Activated CD8-positive, alpha-beta memory T cell treated with anti-CD3 and anti-CD28 coated beads, Interleukin-2, amount 50 U/mL, for 24 hours (primary cell): ENCODE data around the gene EEF2.

Experiments used
- DNase-seq: peaks from one replicate; pipeline ENCODE4 v3.0.0-alpha.2; 2020; ENCODE audit errors: extremely low read depth

Gene EEF2

DNA sequence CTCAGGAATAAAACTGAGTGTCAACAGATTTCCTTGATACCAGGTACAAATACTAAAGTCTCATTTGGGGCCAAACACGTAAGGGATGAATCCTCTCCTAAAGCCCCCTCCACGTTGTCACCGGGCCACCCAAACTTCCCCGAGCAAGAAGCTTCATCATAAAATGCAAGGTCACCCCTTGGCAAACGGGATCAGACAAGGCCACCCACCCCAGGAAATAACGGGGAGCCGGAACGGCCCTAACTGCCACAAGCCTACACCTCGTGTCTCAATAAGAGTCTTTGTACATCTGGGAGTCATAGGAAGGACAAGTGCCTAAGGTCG lies 717 bp downstream of the EEF2 start:
- DNase-seq = no peak

DNA sequence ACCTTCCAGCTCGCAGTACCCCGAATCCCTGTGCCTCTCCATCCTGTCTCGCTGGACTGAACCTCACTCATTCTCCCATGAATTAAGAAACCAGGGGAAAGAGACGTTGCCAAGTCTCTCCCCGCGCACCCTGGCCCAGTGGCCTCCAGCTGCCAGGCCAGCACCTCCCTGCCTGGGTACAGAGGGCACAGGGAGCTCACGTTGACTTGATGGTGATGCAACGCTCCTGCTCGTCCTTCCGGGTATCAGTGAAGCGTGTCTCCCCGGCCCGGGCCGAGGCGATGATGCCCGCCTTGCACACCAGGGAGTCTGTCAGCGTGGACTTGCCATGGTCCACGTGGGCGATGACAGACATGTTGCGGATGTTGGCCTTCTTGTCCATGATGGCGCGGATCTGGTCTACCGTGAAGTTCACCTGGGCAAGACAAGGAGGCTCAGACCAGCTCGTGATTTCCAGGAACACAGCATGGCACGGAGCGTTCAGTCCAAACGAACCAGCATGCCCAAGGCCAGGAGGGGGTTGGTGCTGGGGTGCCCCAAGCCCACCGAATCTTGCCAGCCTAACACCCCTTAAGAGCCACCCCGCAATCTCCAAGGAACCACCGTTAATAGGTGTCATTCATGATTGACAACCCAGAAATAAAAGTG lies 1.2 kb downstream of the EEF2 start:
- DNase-seq = no peak

DNA sequence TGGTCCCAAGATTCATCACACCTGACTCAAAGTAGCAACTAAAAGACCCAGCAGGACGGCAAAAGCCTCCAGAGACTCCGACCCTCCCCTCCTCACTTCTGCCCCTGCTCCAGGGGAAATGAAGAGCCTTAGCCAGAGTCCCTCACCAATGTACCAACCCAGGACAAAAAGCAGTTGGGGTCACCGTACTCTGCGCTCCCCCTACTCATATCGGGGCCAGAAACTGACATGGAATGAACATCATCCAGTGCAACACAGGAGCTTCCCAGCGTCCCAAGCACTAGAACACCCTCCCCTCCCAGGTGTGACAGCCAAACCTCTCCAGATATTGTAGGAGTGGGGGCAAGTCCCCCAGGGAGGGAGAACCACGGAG lies 1.7 kb downstream of the EEF2 start:
- DNase-seq = no peak

DNA sequence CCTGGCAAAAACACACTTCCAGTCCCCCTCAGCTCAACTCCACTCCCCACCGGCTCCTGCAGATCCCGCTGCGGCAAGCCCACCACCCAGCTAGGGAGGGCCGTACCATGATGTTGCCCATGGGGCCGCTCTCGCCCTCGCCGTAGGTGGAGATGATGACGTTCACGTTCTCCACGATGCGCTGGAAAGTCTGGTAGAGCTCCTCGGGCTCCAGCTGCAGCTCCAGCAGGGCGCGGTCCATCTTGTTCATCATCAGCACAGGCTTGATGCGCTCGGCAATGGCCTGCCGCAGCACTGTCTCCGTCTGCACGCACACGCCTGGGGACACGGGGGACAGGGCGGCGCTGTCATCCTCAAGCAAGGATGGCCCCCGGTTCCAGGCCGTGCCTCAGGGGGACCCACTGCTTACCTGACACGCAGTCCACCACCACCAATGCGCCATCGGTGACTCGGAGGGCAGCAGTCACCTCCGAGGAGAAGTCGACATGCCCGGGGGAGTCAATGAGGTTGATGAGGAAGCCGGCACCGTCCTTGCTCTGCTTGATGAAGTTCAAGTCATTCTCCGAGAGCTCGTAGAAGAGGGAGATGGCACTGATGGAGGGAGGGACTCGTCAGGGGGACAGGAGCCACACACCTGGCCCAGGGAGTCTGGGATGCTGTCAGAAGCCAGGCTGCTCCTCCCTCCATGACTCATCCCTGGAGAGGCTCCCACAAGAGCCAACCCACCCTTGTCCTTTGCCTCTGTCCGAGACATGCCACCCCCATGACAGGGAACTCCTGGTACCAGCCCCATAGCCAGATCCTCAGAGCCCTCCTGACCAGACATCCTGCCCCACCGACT lies 2.3 kb downstream of the EEF2 start:
- DNase-seq = no peak

DNA sequence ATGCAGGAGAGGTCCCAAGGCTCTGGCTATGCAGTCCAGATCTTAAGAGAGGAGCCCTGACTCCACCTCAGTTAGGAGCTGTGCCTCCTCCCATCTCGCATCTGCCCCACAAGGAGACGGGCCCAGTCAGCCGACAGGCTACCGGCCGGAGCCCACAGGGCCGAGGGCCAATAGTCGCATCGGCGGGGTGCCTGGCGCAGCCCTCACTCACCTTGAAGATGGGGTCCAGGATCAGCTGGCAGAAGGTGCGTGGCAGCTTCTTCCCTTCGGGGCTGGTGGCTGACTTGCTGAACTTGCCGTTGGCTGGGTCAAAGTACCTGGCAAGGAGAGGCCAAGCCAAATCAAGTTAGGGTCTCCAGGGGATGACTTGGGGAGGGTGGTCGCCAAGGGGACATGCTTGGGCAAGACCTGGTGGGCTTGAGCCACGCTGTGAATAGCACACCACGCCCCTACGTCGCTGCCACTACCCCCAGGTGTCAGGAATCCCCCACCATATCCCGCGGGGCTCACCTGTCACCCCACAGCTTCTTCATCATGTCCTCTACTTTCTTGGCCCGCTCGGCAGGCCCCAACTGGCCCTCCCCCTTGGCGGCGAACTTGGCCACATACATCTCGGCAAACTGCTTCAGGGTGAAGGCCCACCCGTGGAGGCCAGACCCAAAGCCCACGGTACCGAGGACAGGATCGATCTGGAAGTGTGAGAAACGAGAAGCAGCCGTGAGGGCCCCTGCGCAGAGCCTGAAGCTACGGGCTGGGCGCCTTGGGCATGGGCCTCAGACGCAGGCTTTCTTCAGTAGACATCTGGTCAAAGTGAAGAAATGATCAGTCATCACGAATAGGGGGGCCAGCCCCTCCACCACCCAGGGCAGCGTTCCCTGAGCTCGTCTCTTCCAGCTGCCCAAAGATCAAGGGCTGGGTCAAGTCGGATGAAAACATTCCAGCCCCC lies 3.3 kb downstream of the EEF2 start:
- no peak for DNase-seq

DNA sequence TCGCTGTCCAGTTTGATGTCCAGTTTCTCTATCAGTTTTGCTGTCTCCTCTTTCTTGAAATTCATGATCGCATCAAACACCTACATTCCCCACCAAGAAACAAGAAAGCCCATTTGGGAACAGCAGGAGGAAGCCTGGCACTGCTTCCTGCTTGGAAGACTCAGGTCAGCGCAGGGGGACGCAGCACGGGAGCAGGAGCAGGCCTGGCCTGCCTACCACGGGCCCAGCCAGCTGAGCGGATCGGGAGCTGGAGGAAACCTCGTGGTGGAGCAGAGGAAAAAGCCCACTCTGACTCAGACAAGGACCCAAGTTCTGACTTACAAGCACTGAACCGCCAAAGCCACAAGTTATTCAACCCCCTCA lies 3.9 kb downstream of the EEF2 start:
- DNase-seq = no peak

DNA sequence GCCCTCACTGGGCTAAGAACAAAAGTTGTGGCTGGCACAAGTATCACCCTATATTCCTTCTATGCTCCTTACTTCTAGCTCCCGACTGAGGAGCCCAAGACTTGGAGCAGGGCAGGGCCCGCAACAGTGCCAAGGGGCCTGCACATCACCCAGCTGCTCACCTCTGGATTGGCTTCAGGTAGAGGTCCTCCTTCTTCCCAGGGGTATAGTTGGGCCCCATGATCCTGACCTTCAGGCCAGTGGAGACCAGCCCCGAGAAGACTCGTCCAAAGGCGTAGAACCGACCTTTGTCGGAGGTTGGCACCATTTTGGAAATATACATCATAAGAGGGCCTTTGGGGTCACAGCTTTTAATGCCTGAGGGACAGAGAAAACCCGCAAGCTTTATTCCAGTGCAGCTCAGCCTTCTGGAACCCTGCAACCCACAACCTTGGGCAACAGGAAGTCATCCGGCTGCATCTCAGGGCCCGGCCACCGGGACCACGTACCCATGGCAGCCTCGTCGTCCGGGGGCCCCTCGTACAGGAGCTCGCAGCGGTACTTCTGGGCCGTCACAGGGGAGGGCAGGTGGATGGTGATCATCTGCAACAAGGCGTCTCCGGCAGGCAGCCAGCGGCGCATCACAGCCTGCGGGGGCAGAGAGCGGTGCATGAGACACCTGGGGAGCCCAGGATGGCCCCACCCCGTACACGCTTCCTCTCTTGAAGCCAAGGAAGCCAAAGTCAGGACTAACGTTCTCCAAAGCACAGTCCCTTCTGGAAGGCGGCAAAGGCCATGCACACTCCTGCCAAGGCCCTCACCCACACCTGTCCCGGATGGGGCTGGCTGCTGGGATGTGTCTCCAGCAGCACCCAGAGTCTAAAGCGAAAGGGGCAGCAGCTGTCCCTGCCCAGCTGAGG lies 4.7 kb downstream of the EEF2 start:
- no peak for DNase-seq

DNA sequence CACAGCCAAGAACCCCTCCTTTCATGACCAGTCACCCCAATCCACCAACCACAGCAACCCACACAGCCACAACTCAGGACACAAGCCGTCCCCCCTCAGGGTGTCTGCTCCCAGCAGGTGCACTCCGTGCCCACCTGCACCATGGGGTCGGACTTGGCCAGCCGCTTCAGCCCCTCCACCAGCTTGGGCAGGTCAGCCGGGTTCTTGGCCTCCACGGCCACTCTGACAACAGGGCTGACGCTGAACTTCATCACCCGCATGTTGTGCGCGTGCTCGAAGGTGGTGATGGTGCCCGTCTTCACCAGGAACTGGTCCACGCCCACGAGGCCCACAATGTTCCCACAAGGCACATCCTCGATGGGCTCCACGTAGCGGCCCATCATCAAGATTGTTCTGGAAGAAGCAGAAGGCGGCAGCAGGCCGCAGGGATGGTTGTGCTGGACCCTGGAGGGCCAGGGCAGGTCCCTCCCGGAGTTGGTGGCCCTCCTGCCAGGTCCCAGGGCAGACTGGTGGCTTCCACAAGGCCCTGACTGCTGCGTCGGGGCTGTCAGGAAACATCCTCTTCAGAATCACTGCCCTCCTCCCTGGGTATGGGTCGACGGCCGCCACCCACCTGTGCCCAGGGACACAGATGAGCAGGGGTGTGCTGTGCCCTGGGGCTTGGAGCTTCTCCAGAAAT lies 5.5 kb downstream of the EEF2 start:
- no peak for DNase-seq

DNA sequence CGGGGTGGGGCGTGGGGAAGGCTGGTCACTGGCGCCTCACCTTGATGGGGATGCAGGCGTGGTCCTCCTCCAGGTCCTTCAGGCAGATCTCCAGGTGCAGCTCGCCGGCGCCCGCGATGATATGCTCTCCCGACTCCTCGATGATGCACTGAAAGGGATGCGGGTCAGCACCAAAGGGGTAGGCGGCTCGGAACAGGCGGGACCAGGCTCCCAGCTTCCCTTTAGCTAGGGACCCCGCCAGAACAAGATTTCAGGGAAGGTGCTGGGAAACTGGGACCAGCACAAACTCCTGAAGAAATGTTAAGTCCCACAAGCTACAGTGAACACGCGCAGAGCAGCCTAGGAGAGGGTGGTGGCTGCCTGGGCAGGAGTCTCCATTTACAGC lies 6.0 kb downstream of the EEF2 start:
- DNase-seq = no peak

DNA sequence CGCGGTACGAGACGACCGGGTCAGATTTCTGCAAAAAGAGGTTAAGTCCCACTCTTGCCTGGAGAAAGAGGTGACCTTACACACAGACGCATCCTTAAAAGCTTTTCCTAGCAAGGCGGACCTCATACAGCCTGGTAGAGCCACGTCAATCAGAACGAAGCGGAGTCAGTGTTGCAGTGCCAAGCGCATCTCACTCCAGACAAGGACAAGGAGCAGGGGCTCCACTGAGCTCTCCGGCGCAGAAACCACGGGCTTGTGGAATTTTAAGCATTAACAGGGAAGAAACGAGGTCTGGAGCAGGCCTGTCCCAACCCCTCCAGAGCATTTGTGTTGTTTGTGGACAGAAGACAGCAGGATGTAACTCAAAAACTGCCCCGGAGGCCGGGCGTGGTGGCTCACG lies 7.1 kb downstream of the EEF2 start:
- DNase-seq = no peak

DNA sequence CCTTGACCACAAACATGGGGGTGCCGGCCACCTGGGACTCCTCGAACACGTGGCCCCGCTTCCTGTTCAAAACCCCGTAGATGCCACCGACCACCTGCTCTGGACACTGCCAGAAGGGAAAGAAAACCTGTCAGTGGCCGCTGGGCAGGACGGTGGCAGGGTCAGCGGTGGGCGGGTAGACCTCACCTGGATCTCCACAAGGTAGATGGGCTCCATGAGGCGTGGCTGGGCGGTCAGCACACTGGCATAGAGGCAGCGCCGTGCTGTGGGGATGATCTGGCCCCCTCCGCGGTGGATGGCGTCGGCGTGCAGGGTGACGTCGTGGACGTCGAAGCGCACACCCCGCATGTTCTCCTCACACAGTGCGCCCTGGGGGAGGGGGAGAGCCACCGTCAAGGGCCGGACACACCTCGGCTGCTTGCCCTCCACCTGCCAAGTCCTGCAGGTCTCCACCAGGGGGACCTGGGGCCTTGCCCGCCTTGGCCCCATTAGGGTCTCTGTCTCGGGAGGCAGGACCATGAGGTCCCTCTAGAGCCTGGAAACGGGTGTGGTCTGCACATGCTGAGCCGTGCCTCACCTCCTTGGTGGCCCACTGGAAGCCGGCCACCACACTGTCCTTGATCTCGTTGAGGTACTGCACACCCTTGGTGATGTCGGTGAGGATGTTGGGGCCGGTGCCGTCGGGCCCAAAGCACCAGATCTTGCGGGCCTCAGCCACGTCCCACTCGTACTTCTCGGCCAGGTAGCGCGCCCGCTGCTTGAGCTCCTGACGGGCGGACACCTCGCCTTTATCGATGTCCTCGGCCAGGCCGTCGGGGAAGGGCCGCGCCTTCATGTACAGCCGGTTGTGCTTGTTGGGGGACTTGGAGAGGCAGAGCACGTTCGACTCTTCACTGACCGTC lies 7.8 kb downstream of the EEF2 start:
- no peak for DNase-seq

DNA sequence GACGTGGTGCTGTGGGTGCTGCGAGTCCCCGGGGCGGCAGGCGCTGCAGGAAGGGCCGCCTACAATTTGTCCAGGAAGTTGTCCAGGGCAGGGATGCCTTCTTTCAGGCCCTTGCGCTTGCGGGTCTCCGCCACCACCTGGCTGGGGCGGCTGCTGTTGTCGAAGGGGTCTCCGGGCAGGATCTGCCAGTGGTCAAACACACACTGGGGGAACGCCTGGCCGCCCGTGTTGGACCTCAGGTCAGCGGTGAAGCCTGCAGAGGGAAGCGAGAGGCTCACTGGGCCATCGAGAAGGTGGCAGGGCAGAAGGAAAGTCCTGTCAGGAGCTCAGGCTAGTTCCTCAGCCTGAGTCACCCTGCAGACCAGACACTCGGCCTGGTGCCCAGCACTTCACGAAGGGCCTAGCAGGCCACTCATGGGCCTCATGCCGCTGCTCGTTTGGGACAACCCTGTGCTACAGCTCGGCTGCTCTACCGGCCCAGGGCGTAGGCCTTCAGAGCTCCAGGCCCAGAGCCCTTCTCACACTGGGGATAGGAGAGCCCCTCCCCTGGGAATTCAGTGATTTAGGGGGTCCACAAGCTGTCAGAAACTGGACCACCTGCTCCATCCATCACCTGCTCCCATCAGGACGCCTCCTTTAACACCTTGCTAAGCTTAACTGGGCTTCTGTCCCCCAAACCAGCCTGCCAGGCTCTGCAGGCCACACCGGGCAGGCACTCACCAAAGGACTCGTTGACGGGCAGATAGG lies 8.6 kb downstream of the EEF2 start:
- DNase-seq = no peak

DNA sequence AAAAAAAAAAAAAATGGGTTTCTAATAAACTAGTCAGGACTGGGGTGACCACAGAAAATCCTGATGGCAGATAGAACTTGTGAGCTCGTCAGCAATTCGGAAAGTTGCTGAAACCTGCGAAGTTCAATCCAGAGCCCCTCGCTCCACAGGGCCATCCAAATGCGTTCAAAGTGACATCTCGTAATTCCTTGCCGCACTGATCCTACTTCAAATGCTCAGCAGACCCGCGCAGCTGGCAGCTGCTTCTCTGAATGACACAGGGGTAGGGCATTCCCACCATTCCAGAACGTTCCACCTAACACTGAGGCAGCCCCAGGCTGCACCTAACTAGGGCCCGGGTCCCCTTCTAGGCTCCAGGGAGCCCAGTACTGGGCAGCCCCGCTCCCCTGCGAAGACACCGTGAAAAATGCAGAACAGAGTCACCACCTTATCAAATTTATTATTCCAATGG lies 9.6 kb downstream of the EEF2 start:
- DNase-seq = no peak

DNA sequence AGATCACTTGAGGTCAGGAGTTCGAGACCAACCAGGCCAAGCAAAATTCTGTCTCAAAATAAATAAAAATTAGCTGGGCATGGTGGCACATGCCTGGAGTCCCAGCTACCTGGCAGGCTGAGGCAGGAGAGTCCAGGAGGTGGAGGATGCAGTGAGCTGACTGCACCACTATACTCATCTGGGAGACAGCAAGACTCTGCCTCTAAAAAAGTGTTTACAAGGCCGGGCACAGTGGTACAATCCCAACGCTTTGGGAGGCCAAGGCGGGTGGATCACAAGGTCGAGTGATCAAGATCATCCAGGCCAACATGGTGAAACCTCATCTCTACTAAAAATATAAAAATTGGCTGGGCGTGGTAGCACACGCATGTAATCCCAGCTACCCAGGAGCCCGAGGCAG lies 10.1 kb downstream of the EEF2 start:
- no peak for DNase-seq

DNA sequence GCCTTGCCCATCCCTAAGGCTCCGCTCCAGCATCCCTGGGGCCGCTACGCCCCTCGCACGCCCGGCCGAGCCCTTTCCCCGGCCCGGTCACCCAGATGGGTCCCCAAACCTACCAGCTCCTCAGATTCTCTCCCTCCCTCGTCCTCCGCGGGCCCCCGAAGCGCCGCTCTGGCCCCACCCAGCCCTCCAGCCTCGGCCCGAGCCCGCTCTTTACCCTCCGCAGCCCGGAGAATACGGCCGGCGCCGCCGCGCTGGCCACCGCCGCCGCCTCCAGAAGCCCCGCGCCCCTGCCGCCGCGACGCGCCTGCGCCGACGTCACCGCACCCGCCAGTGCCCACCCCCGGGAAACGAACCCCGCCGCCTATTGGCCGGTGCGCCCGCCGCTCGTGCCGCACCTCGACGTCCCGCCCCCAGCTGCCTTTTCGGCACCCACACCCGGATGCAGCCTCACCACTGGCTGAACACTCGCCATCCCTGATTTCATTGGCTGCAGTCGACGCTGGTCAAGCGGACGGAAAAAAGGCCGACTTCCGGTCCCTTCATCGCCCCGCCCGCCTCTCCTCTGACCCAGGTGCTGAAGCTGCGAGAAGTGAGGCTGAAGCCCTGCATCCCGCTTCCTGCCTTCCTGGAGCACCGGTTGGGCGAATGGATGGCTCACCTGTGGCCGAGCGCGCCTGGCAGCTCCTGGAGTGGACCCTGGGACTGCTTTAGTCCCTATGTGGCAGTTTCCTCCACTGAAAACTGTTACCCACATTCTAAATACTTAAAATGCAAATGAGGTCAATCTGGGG lies 14.3 kb downstream of the EEF2 start, which contains the start of gene DAPK3:
DAPK3 (minus strand) TSS at position 292 of the 791 bp plus-strand sequence. CDS start 1,364 bp downstream, outside the sequence.
- peak; percentile 87 for DNase-seq

DNA sequence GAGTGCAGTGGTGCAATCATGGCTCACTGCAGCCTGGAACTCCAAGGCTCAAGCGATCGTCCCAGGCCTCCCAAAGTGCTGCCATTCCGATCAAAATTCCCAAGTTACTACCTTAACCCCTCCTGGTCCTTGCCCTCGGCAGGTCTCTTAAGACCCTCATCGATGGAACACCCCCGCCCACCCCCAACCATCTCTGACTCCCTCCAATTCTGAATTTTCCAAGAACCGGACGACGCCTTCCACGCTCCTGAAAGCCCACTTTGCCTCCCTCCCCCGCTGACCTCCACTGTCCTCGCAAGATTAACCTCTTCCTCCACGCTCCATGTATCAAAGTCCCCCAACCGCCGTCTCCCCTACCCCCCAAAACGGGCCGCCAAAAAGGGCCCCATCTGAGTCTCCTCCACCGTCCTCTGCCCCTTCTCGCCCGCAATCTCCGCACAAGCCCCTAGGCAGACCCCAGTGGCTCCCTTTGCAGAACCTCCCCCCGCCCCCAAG lies 14.9 kb downstream of the EEF2 start:
- DNase-seq = no peak

DNA sequence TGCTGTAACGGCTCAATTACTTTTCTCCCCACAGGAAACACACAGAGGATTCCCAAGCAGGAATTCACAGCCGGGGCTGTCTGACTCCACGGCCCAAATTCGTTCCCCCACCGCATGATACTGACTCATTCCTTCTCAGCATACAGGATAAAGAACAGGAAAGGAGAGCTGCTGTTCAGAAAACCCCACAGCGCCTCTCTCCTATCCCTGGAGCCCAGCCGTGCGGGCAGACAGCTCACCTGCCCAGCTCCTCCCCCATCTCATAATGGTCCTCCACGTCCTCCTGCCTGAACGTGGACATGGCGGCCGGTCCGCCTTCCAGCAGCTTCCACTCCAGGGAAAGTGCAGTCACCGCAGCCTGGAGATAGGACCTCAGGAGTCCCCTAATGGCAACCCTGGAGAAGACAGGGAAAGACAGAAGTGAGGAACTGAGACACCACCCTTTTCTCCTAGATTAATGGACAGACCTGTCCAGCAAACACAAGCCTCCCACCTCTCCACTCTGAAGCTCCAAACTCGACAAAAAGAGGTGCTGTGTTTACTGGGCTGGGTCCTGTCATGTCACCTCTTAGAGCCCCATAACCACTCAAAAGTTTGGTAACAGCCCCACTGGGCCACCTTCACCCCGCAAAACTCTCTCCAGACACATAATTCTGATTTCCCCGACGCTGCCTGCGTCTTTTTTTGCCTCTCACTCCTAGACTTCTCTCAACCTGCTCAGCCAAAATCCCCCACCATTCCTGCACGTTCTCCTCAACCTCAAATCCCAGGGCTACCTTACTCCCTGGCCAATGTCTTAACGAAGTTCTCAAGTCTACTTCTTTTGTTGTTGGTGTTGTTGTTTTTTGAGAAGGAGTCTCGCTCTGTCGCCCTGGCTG lies 15.6 kb downstream of the EEF2 start:
- no peak for DNase-seq
